Common myeloid progenitor, CD34-positive (primary cell): Measurements from ENCODE around the gene LAT.
"Not testable (repeated sequence)": the region's sequence is repeated elsewhere in the genome, so short reads cannot be mapped to it uniquely, and the experiment has no call there.

Experiments
- CTCF ChIA-PET: fragments of 350-600 bp; sonication (Branson Sonifier 250); formaldehyde crosslinking; loops from one replicate; lab custom pipeline; 2021; ENCODE audit warnings: antibody characterized with exemption; lab: Charles Lee
- POLR2A ChIA-PET: fragments of 350-600 bp; sonication (Branson Sonifier 250); formaldehyde crosslinking; loops from one replicate; lab custom pipeline; 2021; ENCODE audit warnings: antibody characterized with exemption; lab: Charles Lee
- DNase-seq, 3 donors: peaks; one replicate each; pipeline versions ENCODE4 v3.0.0 to v3.0.0-alpha.2; 2013
- H3K27ac ChIP-seq, 2 experiments: 1 replicate in 1 of 2; 2 replicates in 1 of 2; pipeline ENCODE4 v1.7.0; 2013; ENCODE audit warnings: inconsistent platforms in 2 of 2, low read length in 2 of 2, mild to moderate bottlenecking in 2 of 2, low read depth in 1 of 2, moderate library complexity in 1 of 2; ENCODE audit not compliant: severe bottlenecking in 2 of 2, insufficient read depth in 1 of 2, poor library complexity in 1 of 2
- H3K27me3 ChIP-seq, 5 experiments: replicated peaks in 2 of 5; 1 replicate in 3 of 5; 2 replicates in 2 of 5; pipeline versions ENCODE4 v1.6.1 to v1.7.0; 2013; ENCODE audit warnings: low read length in 4 of 5, mild to moderate bottlenecking in 2 of 5, moderate library complexity in 2 of 5, inconsistent platforms in 1 of 5; ENCODE audit not compliant: insufficient read depth in 5 of 5, control insufficient read depth in 4 of 5
- H3K36me3 ChIP-seq, 4 experiments: 1 replicate in 2 of 4; 2 replicates in 2 of 4; pipeline versions ENCODE4 v1.6.1 to v1.7.0; 2013; ENCODE audit warnings: low read length in 3 of 4, control low read depth in 1 of 4, mild to moderate bottlenecking in 1 of 4; ENCODE audit not compliant: control insufficient read depth in 4 of 4, insufficient read depth in 4 of 4
- H3K4me1 ChIP-seq, 4 experiments: 1 replicate in 3 of 4; 2 replicates in 1 of 4; pipeline versions ENCODE4 v1.6.1 to v1.7.1; 2013; ENCODE audit warnings: low read length in 3 of 4, mild to moderate bottlenecking in 3 of 4, control low read depth in 1 of 4, inconsistent platforms in 1 of 4, moderate library complexity in 1 of 4; ENCODE audit not compliant: control insufficient read depth in 4 of 4, insufficient read depth in 4 of 4; ENCODE audit errors: control extremely low read depth in 1 of 4
- H3K4me3 ChIP-seq, 7 experiments: 1 replicate in 4 of 7; 2 replicates in 3 of 7; pipeline versions ENCODE4 v1.5.1 to v1.7.0; 2013; ENCODE audit warnings: mild to moderate bottlenecking in 7 of 7, low read length in 6 of 7, moderate library complexity in 6 of 7, inconsistent platforms in 2 of 7, low read depth in 2 of 7, control low read depth in 1 of 7; ENCODE audit not compliant: insufficient read depth in 4 of 7, control insufficient read depth in 1 of 7; ENCODE audit errors: extremely low read depth in 1 of 7
- H3K9me3 ChIP-seq, 5 experiments: 1 replicate in 4 of 5; 2 replicates in 1 of 5; pipeline versions ENCODE4 v1.6.1 to v1.7.1; 2013; ENCODE audit warnings: low read length in 4 of 5, mild to moderate bottlenecking in 2 of 5, inconsistent platforms in 1 of 5, low read depth in 1 of 5, moderate library complexity in 1 of 5; ENCODE audit not compliant: control insufficient read depth in 4 of 5, insufficient read depth in 2 of 5; ENCODE audit errors: control extremely low read depth in 1 of 5
- WGBS: methylation state at CpG from one replicate; pipeline ENCODE4 v1.1.5; 2013; ENCODE audit not compliant: insufficient coverage; 5-methylcytosine and 5-hydroxymethylcytosine counted together

LAT gene

GRCh38 chr16:28939825-28940224 lies 45.0 kb upstream of the LAT start:
- H3K27ac ChIP-seq, H3K27me3 ChIP-seq, DNase-seq, H3K4me3 ChIP-seq, H3K36me3 ChIP-seq, H3K9me3 ChIP-seq, POLR2A ChIA-PET: not testable (repeated sequence)
- WGBS, result 92% methylated on average over 2 of the region's 7 CpGs
- H3K4me1 ChIP-seq, result peaks cover 0 to 13% (median 8%) of the 10 kb centered on the region in 4 experiments
- CTCF ChIA-PET, result interaction anchor here (0.9 kb wide), 1 partner anchor 16 kb away, joined by 3 read pairs; no protein-coding TSS in a partner anchor

DNA sequence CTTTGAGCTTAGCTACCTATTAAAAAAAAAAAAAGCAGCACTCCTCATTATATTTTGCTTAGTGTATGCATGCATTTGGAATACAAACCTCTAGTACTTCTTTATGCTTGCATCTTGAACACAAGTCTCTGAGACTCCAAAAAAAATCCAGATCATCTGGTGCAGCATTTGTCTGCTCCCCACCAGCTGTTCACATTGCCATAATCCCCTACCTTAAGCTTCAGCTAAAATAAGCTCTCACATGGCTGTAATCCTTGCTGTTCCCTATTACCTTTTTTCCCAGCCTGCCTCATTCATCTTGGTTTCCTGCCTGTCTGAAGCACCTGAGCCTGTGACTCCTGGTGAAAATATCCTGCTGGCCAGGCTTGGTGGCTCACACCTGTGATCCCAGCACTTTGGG lies 41.6 kb upstream of the LAT start:
- ChIA-PET POLR2A (interaction anchor here (0.8 kb wide), 1 partner anchor 10 kb away, joined by 3 read pairs; no protein-coding TSS in a partner anchor), CTCF (interaction anchor here (1.0 to 5.4 kb wide), 8 partner anchors 11 to 95 kb away, joined by 3 to 30 read pairs (median 14); partner anchors contain the start of genes CD19 and TUFM)
- no peak for DNase-seq
- no peak overlapping the region for H3K4me3 ChIP-seq
- no peaks in the 10 kb centered on the region for H3K9me3 ChIP-seq
- no peak overlapping the region for H3K27ac ChIP-seq
- no peaks in the 10 kb centered on the region for H3K36me3 ChIP-seq
- H3K4me1 ChIP-seq, result peaks cover 3 to 9% (median 8%) of the 10 kb centered on the region in 4 experiments
- no peaks in the 10 kb centered on the region for H3K27me3 ChIP-seq

- ChIA-PET CTCF (interaction anchor here (0.7 to 5.4 kb wide), 13 partner anchors 10 to 82 kb away, joined by 3 to 30 read pairs (median 4); no protein-coding TSS in a partner anchor), POLR2A (no interaction called here)
- Histone ChIP-seq H3K27ac (no peak overlapping the region), H3K27me3 (no peaks in the 10 kb centered on the region), H3K36me3 (no peaks in the 10 kb centered on the region), H3K4me3 (no peak overlapping the region), H3K9me3 (no peaks in the 10 kb centered on the region), H3K4me1 (peaks cover 3 to 17% (median 14%) of the 10 kb centered on the region in 4 experiments)
- WGBS, result 100% methylated on average over 1 of the region's 4 CpGs
- no peak for DNase-seq
Measured at GRCh38 chr16:28946681-28947080, 38.2 kb upstream of the LAT start.

GRCh38 chr16:28950648-28951409 lies 34.0 kb upstream of the LAT start, which contains the start of gene NFATC2IP:
Gene NFATC2IP, plus strand, starts transcription at chr16:28950937. Its CDS starts 75 bp downstream, at chr16:28951012.
- peak within 1 kb of the TSS; percentile 7 to 82 for H3K27ac ChIP-seq
- no peaks in the 10 kb centered on the region for H3K9me3 ChIP-seq
- peak; percentile 100 for DNase-seq
- H3K4me1 ChIP-seq, result peaks cover 3 to 18% (median 15%) of the 10 kb centered on the region in 4 experiments
- peak within 1 kb of the TSS; percentile 70 to 92 (median 82) for H3K4me3 ChIP-seq
- H3K36me3 ChIP-seq, result peaks cover 7 to 31% (median 24%) of the 10 kb centered on the region in 4 experiments
- under 1% methylated on average over 69 of the region's 79 CpGs for WGBS
- no peaks in the 10 kb centered on the region for H3K27me3 ChIP-seq
- POLR2A ChIA-PET, result interaction anchor here (0.5 to 0.6 kb wide), 2 partner anchors 16 to 376 kb away, joined by 3 to 4 read pairs; no protein-coding TSS in a partner anchor
- CTCF ChIA-PET, result interaction anchor here (0.7 to 1.4 kb wide), 4 partner anchors 15 to 89 kb away, joined by 3 to 4 read pairs (median 4); partner anchors contain the start of gene SH2B1

DNA sequence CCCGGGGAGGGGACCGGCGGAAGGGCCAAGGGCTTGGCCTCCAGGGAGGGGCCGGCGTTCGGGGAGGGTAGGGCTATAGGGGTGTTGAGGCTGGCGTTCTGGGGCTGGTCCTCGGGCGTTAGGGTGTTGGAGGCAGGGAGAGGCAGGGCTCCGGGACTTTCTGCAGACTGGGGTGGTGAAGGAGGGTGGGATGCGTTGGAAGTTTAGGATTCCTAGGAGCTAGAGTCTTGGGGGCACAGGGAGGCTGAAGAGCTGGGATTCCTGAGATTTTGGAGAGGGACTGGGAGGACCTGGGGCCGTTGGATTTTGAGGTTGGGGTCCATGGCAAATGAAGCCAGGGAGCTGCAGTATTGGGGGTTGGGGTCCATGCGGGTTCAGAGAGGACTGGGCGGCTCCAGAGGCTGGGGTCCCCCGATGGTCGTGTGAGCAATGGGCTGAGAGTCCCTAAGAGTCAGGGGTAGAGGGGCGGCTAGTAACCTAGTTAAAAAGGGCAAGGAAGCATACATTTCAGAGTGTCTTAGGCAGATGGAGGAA lies 33.4 kb upstream of the LAT start:
- Histone ChIP-seq H3K4me1 (peaks cover 0 to 16% (median 13%) of the 10 kb centered on the region in 4 experiments), H3K27me3 (no peaks in the 10 kb centered on the region), H3K36me3 (peaks cover 7 to 38% (median 30%) of the 10 kb centered on the region in 4 experiments), H3K4me3 (peak overlapping the region; percentile 70 to 92 (median 82)), H3K27ac (peak overlapping the region; percentile 7 to 82), H3K9me3 (no peaks in the 10 kb centered on the region)
- POLR2A ChIA-PET, result no interaction called here
- WGBS, result 5% methylated on average over 17 of the region's 17 CpGs
- DNase-seq, result peak in 1 of 3 donors; percentile 19
- CTCF ChIA-PET, result interaction anchor here (1.2 to 1.4 kb wide), 2 partner anchors 22 to 90 kb away, joined by 3 to 4 read pairs; no protein-coding TSS in a partner anchor

DNA sequence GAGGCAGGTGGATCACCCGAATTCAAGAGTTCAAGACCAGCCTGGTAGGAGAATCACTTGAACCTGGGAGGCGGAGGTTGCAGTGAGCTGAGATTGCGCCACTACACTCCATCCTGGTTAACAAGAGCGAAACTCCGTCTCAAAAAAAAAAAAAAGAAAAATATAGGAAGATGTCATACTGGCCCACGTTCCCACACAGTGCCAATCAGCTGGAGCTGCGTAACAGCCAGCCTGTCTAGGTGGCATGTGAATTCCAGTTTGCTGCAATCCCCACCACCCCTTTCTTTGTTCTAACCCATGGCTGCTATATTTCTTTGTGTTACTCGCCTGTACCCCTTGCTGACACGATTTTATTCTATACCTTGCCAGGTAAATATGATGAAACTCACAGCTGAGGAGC lies 26.6 kb upstream of the LAT start:
- no peak overlapping the region for H3K4me3 ChIP-seq
- H3K4me1 ChIP-seq, result no peaks in the 10 kb centered on the region
- 99% methylated on average over 7 of the region's 9 CpGs for WGBS
- H3K9me3 ChIP-seq, result no peaks in the 10 kb centered on the region
- POLR2A ChIA-PET, result no interaction called here
- peaks cover 14 to 88% (median 68%) of the 10 kb centered on the region in 4 experiments for H3K36me3 ChIP-seq
- DNase-seq, result no peak
- no peak overlapping the region for H3K27ac ChIP-seq
- H3K27me3 ChIP-seq, result no peaks in the 10 kb centered on the region
- CTCF ChIA-PET, result interaction anchor here (1.0 to 1.7 kb wide), 2 partner anchors 11 to 13 kb away, joined by 3 read pairs; no protein-coding TSS in a partner anchor
